ENCODE results near the gene DBR1. TPM values are rescaled to one million over a fixed set of nuclear protein-coding genes. Genes with fewer than 3 reads are reported as not detected.

The DBR1 gene
- total RNA-seq, 1 donor from 2014 or later, result 18.3 TPM

- Mint-ChIP-seq H3K27ac (ENCODE audit: unreplicated experiment) (no peak overlapping the region), H3K4me1 (ENCODE audit: unreplicated experiment) (peaks cover 14% of the 10 kb centered on the region), H3K9me3 (ENCODE audit: unreplicated experiment) (no peaks in the 10 kb centered on the region), H3K36me3 (ENCODE audit: unreplicated experiment) (no peaks in the 10 kb centered on the region), H3K27me3 (ENCODE audit: unreplicated experiment) (no peaks in the 10 kb centered on the region), H3K4me3 (ENCODE audit: unreplicated experiment) (no peak overlapping the region)
- no peak for TF ChIP-seq CTCF (IDR thresholded peaks at IDR 0.05)
- DNase-seq (ENCODE audit: extremely low spot score, unreplicated experiment), result no peak
Observed at GRCh38 chr3:138205527-138205926, 30.8 kb upstream of the DBR1 start.

GRCh38 chr3:138203938-138204337 lies 29.2 kb upstream of the DBR1 start:
- Mint-ChIP-seq H3K27me3 (ENCODE audit: unreplicated experiment) (no peaks in the 10 kb centered on the region), H3K4me1 (ENCODE audit: unreplicated experiment) (peaks cover 7% of the 10 kb centered on the region), H3K9me3 (ENCODE audit: unreplicated experiment) (no peaks in the 10 kb centered on the region), H3K4me3 (ENCODE audit: unreplicated experiment) (no peak overlapping the region), H3K27ac (ENCODE audit: unreplicated experiment) (no peak overlapping the region), H3K36me3 (ENCODE audit: unreplicated experiment) (no peaks in the 10 kb centered on the region)
- DNase-seq (ENCODE audit: extremely low spot score, unreplicated experiment), result no peak
- TF ChIP-seq CTCF (IDR thresholded peaks at IDR 0.05), result no peak

GRCh38 chr3:138202945-138203701 lies 28.4 kb upstream of the DBR1 start:
- DNase-seq (ENCODE audit: extremely low spot score, unreplicated experiment), result no peak
- TF ChIP-seq CTCF (IDR thresholded peaks at IDR 0.05), result no peak
- no peak overlapping the region for H3K4me3 Mint-ChIP-seq (ENCODE audit: unreplicated experiment)

GRCh38 chr3:138200424-138200823 lies 25.7 kb upstream of the DBR1 start:
- no peaks in the 10 kb centered on the region for H3K9me3 Mint-ChIP-seq (ENCODE audit: unreplicated experiment)
- H3K36me3 Mint-ChIP-seq (ENCODE audit: unreplicated experiment), result no peaks in the 10 kb centered on the region
- H3K27me3 Mint-ChIP-seq (ENCODE audit: unreplicated experiment), result no peaks in the 10 kb centered on the region
- no peak overlapping the region for H3K4me3 Mint-ChIP-seq (ENCODE audit: unreplicated experiment)
- no peak for TF ChIP-seq CTCF (IDR thresholded peaks at IDR 0.05)
- H3K27ac Mint-ChIP-seq (ENCODE audit: unreplicated experiment), result no peak overlapping the region
- peaks cover 4% of the 10 kb centered on the region for H3K4me1 Mint-ChIP-seq (ENCODE audit: unreplicated experiment)
- DNase-seq (ENCODE audit: extremely low spot score, unreplicated experiment), result no peak

More at GRCh38 chr3:138202945-138203701, 28.4 kb upstream of the DBR1 start:
- Mint-ChIP-seq H3K27me3 (ENCODE audit: unreplicated experiment) (no peaks in the 10 kb centered on the region), H3K9me3 (ENCODE audit: unreplicated experiment) (no peaks in the 10 kb centered on the region), H3K36me3 (ENCODE audit: unreplicated experiment) (no peaks in the 10 kb centered on the region), H3K4me1 (ENCODE audit: unreplicated experiment) (peaks cover 4% of the 10 kb centered on the region), H3K27ac (ENCODE audit: unreplicated experiment) (no peak overlapping the region)

GRCh38 chr3:138199851-138200250 lies 25.1 kb upstream of the DBR1 start:
- TF ChIP-seq CTCF (IDR thresholded peaks at IDR 0.05), result no peak
- H3K36me3 Mint-ChIP-seq (ENCODE audit: unreplicated experiment), result no peaks in the 10 kb centered on the region
- peaks cover 4% of the 10 kb centered on the region for H3K4me1 Mint-ChIP-seq (ENCODE audit: unreplicated experiment)
- no peaks in the 10 kb centered on the region for H3K9me3 Mint-ChIP-seq (ENCODE audit: unreplicated experiment)
- H3K27me3 Mint-ChIP-seq (ENCODE audit: unreplicated experiment), result no peaks in the 10 kb centered on the region
- DNase-seq (ENCODE audit: extremely low spot score, unreplicated experiment), result no peak
- no peak overlapping the region for H3K4me3 Mint-ChIP-seq (ENCODE audit: unreplicated experiment)
- no peak overlapping the region for H3K27ac Mint-ChIP-seq (ENCODE audit: unreplicated experiment)

Measured in osteocyte (in vitro differentiated cells).